ENCODE data around the gene UNC5C. TPM values are rescaled to one million over a fixed set of nuclear protein-coding genes. Genes with fewer than 3 reads are reported as not detected.

UNC5C gene
- total RNA-seq, 1 experiment from 2014 or later, result not detected

DNA sequence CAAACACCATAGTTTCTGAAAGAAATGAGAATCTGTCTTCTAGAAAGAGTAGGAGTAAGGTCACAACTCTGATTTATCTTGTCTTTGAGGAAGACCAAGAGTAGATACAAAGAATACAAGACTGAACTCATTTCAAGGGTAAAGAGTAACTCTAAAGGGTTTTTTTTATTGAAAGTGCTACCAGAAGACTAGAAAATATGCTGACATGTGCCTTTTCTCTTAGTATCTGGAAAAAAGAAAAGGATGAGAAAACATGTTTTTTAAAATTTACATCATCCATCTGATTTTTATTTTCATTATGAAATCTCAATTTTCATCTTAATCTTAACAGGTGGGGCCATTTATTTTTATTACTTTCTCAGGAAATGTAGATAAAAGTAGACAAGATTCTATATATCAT, 43.0 kb downstream of the UNC5C start:
- ChIA-PET CTCF (no interaction called here), POLR2A (no interaction called here)
- Mint-ChIP-seq H3K36me3 (ENCODE audit: insufficient read depth, unreplicated experiment) (no peaks in the 10 kb centered on the region), H3K27me3 (ENCODE audit: insufficient read depth, unreplicated experiment) (no peaks in the 10 kb centered on the region), H3K27ac (ENCODE audit: unreplicated experiment) (no peak overlapping the region), H3K4me1 (ENCODE audit: low read depth, unreplicated experiment) (peaks cover 7% of the 10 kb centered on the region), H3K9me3 (ENCODE audit: unreplicated experiment) (no peaks in the 10 kb centered on the region), H3K4me3 (ENCODE audit: unreplicated experiment) (no peak overlapping the region)
- no TSS peak for BruUV-seq (replicated peaks)
- DNase-seq, result no peak
- intact Hi-C loops (cut with micrococcal nuclease; ENCODE audit: unreplicated experiment), result no loop called here
- TF ChIP-seq, protein P1, sequence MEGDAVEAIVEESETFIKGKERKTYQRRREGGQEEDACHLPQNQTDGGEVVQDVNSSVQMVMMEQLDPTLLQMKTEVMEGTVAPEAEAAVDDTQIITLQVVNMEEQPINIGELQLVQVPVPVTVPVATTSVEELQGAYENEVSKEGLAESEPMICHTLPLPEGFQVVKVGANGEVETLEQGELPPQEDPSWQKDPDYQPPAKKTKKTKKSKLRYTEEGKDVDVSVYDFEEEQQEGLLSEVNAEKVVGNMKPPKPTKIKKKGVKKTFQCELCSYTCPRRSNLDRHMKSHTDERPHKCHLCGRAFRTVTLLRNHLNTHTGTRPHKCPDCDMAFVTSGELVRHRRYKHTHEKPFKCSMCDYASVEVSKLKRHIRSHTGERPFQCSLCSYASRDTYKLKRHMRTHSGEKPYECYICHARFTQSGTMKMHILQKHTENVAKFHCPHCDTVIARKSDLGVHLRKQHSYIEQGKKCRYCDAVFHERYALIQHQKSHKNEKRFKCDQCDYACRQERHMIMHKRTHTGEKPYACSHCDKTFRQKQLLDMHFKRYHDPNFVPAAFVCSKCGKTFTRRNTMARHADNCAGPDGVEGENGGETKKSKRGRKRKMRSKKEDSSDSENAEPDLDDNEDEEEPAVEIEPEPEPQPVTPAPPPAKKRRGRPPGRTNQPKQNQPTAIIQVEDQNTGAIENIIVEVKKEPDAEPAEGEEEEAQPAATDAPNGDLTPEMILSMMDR (IDR thresholded peaks at IDR 0.05; ENCODE audit: insufficient read depth in 1 of 2, low read depth in 1 of 2, low read length in 1 of 2, severe bottlenecking in 1 of 2, unreplicated experiment in 1 of 2), result no peak
- H3K9me3 ChIP-seq, result no peaks in the 10 kb centered on the region
- H3K4me3 ChIP-seq (ENCODE audit: low read depth, low read length), result no peak overlapping the region
- H3K27me3 ChIP-seq (replicated peaks; ENCODE audit: control insufficient read depth, insufficient read depth, low read length), result no peaks in the 10 kb centered on the region
- peaks cover 8% of the 10 kb centered on the region for H3K4me1 ChIP-seq
- H3K36me3 ChIP-seq (ENCODE audit: control insufficient read depth, insufficient read depth, low read length), result no peaks in the 10 kb centered on the region

DNA sequence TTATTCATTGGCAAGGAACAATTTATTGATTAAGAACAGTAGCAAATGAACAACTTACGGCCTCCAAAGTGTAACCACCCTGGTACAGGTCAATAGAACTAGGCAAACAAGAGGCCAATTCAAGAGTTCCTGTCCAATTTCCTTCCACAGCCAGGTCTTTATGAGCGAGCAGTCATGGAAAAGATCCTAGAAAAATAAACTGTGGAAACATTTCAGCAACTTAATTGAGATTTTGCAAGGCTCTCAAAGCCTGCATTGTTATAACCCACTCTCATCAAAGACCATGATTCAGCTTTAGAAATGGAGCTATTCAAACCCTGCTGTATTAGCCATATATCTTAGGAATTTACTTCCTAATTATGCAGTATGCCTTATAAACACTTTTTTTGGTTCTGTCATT, 43.6 kb downstream of the UNC5C start:
- no peak for DNase-seq
- Histone ChIP-seq H3K4me3 (ENCODE audit: low read depth, low read length) (no peak overlapping the region), H3K36me3 (ENCODE audit: control insufficient read depth, insufficient read depth, low read length) (no peaks in the 10 kb centered on the region), H3K9me3 (no peaks in the 10 kb centered on the region), H3K4me1 (0 out of 2 replicates have a peak, but pooled peaks cover 2% of the 10 kb centered on the region), H3K27me3 (replicated peaks; ENCODE audit: control insufficient read depth, insufficient read depth, low read length) (no peaks in the 10 kb centered on the region)
- Mint-ChIP-seq H3K27me3 (ENCODE audit: insufficient read depth, unreplicated experiment) (no peaks in the 10 kb centered on the region), H3K36me3 (ENCODE audit: insufficient read depth, unreplicated experiment) (no peaks in the 10 kb centered on the region), H3K9me3 (ENCODE audit: unreplicated experiment) (no peaks in the 10 kb centered on the region), H3K4me1 (ENCODE audit: low read depth, unreplicated experiment) (peaks cover 7% of the 10 kb centered on the region), H3K27ac (ENCODE audit: unreplicated experiment) (no peak overlapping the region), H3K4me3 (ENCODE audit: unreplicated experiment) (no peak overlapping the region)
- CTCF ChIA-PET, result no interaction called here
- intact Hi-C loops (cut with micrococcal nuclease; ENCODE audit: unreplicated experiment), result no loop called here
- TF ChIP-seq, protein P1 (IDR thresholded peaks at IDR 0.05; ENCODE audit: insufficient read depth in 1 of 2, low read depth in 1 of 2, low read length in 1 of 2, severe bottlenecking in 1 of 2, unreplicated experiment in 1 of 2), result no peak
- POLR2A ChIA-PET, result no interaction called here
- BruUV-seq (replicated peaks), result no TSS peak

DNA sequence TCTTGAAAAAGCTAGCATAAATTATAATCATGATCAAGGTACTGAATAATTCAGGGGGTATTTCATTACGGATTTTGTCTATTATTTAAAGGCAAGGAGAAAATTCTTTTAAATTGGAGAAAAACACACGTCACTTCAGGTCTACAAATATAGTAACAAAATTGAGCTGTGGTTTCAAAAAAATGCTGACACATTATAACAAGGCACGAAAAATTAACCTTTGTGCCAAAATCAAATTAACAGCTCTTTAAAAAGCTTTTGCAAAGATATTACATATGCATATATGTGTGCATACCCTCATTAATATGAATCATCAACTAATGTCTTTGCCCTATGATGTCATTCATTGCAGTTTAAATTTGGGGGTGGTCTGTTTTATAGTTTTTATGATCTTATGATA, 44.3 kb downstream of the UNC5C start:
- intact Hi-C loops (cut with micrococcal nuclease; ENCODE audit: unreplicated experiment), result no loop called here
- Mint-ChIP-seq H3K4me1 (ENCODE audit: low read depth, unreplicated experiment) (peaks cover 7% of the 10 kb centered on the region), H3K9me3 (ENCODE audit: unreplicated experiment) (no peaks in the 10 kb centered on the region), H3K27ac (ENCODE audit: unreplicated experiment) (no peak overlapping the region), H3K4me3 (ENCODE audit: unreplicated experiment) (no peak overlapping the region), H3K36me3 (ENCODE audit: insufficient read depth, unreplicated experiment) (no peaks in the 10 kb centered on the region), H3K27me3 (ENCODE audit: insufficient read depth, unreplicated experiment) (no peaks in the 10 kb centered on the region)
- H3K9me3 ChIP-seq, result no peaks in the 10 kb centered on the region
- ChIA-PET CTCF (no interaction called here), POLR2A (no interaction called here)
- H3K4me1 ChIP-seq, result no peaks in the 10 kb centered on the region
- no peaks in the 10 kb centered on the region for H3K36me3 ChIP-seq (ENCODE audit: control insufficient read depth, insufficient read depth, low read length)
- TF ChIP-seq, protein P1 (IDR thresholded peaks at IDR 0.05; ENCODE audit: insufficient read depth in 1 of 2, low read depth in 1 of 2, low read length in 1 of 2, severe bottlenecking in 1 of 2, unreplicated experiment in 1 of 2), result no peak
- BruUV-seq (replicated peaks), result no TSS peak
- no peaks in the 10 kb centered on the region for H3K27me3 ChIP-seq (replicated peaks; ENCODE audit: control insufficient read depth, insufficient read depth, low read length)
- no peak overlapping the region for H3K4me3 ChIP-seq (ENCODE audit: low read depth, low read length)
- no peak for DNase-seq
